Natural killer cell treated with Interleukin-12 subunit alpha and Interleukin-12 subunit beta and Interleukin-15 and Interleukin-18, amount 100 ng/mL, for 72 hours (primary cell): ENCODE measurements around the gene PIK3AP1. TPM values are rescaled to one million over a fixed set of nuclear protein-coding genes. Genes with fewer than 3 reads are reported as not detected.

Experiments used
- ATAC-seq, 2 donors: fragments of 150-1000 bp; cut with Tn5 transposase in 1 of 2; sonication (Bioruptor Pico), chemical (Tn5 transposase) in 1 of 2; 2 replicates each; pipeline ENCODE4 v1.10.0; 2021
- DNase-seq: peaks from one replicate; pipeline ENCODE4 v3.0.0; 2022; ENCODE audit warnings: low spot score
- H3K27ac Mint-ChIP-seq, 2 donors: 1 replicate in 1 of 2; 2 replicates in 1 of 2; pipeline ENCODE4 v1.8.0; 2022; ENCODE audit warnings: mixed read lengths in 2 of 2, mild to moderate bottlenecking in 1 of 2, moderate library complexity in 1 of 2
- H3K27me3 Mint-ChIP-seq, 2 donors: 1 replicate in 1 of 2; 2 replicates in 1 of 2; pipeline ENCODE4 v1.8.0; 2022; ENCODE audit warnings: mixed read lengths in 2 of 2
- H3K36me3 Mint-ChIP-seq: one replicate; pipeline ENCODE4 v1.8.0; 2022; ENCODE audit warnings: mixed read lengths
- H3K4me1 Mint-ChIP-seq, 2 donors: 1 replicate in 1 of 2; 2 replicates in 1 of 2; pipeline ENCODE4 v1.8.0; 2022; ENCODE audit warnings: low read depth in 2 of 2, mixed read lengths in 2 of 2, mild to moderate bottlenecking in 1 of 2
- H3K4me3 Mint-ChIP-seq: one replicate; pipeline ENCODE4 v1.8.0; 2022; ENCODE audit warnings: mixed read lengths
- H3K9me3 Mint-ChIP-seq: 2 replicates; pipeline ENCODE4 v1.8.0; 2022; ENCODE audit warnings: mixed read lengths
- total RNA-seq, 2 donors: library from RNA; stranded (reverse); gene quantifications; one replicate each; pipeline ENCODE4 v1.2.3, GENCODE V29; 2022

The PIK3AP1 gene
- total RNA-seq, 2 donors from 2014 or later = 147 to 383 TPM

GRCh38 chr10:96609510-96609909 lies 110.8 kb downstream of the PIK3AP1 start:
- H3K9me3 Mint-ChIP-seq = no peaks in the 10 kb centered on the region
- ATAC-seq = no peak

GRCh38 chr10:96608805-96609204 lies 111.5 kb downstream of the PIK3AP1 start:
- peaks cover 12% of the 10 kb centered on the region for H3K36me3 Mint-ChIP-seq
- ATAC-seq (no peak), DNase-seq (no peak)
- no peak overlapping the region for H3K4me3 Mint-ChIP-seq
- H3K27ac Mint-ChIP-seq = no peak overlapping the region
- peaks cover 5 to 16% of the 10 kb centered on the region in 2 donors for H3K4me1 Mint-ChIP-seq
- no peaks in the 10 kb centered on the region for H3K9me3 Mint-ChIP-seq
- no peaks in the 10 kb centered on the region for H3K27me3 Mint-ChIP-seq

More at GRCh38 chr10:96609510-96609909, 110.8 kb downstream of the PIK3AP1 start:
- Mint-ChIP-seq H3K4me3 (no peak overlapping the region), H3K36me3 (peaks cover 15% of the 10 kb centered on the region), H3K27me3 (no peaks in the 10 kb centered on the region), H3K27ac (peak overlapping the region in 1 of 2 donors; percentile 74), H3K4me1 (peaks cover 6 to 19% of the 10 kb centered on the region in 2 donors)
- no peak for DNase-seq

- no peaks in the 10 kb centered on the region for H3K27me3 Mint-ChIP-seq
- no peak overlapping the region for H3K4me3 Mint-ChIP-seq
- no peaks in the 10 kb centered on the region for H3K9me3 Mint-ChIP-seq
- DNase-seq = no peak
- ATAC-seq = no peak
- no peak overlapping the region for H3K27ac Mint-ChIP-seq
- peaks cover 12% of the 10 kb centered on the region for H3K36me3 Mint-ChIP-seq
- peaks cover 5 to 16% of the 10 kb centered on the region in 2 donors for H3K4me1 Mint-ChIP-seq
These were observed 112.1 kb downstream of the PIK3AP1 start for GRCh38 chr10:96608262-96608661.

- H3K9me3 Mint-ChIP-seq = no peaks in the 10 kb centered on the region
- H3K36me3 Mint-ChIP-seq = peaks cover 12% of the 10 kb centered on the region
- H3K4me1 Mint-ChIP-seq = peaks cover 5 to 16% of the 10 kb centered on the region in 2 donors
- H3K4me3 Mint-ChIP-seq = no peak overlapping the region
- H3K27me3 Mint-ChIP-seq = no peaks in the 10 kb centered on the region
- H3K27ac Mint-ChIP-seq = no peak overlapping the region
- ATAC-seq = no peak
- no peak for DNase-seq
These were observed 113.4 kb downstream of the PIK3AP1 start for GRCh38 chr10:96606946-96607345.

GRCh38 chr10:96606216-96606615 lies 114.1 kb downstream of the PIK3AP1 start:
- no peak for ATAC-seq
- peak overlapping the region in 1 of 2 donors; percentile 27 for H3K27ac Mint-ChIP-seq
- H3K9me3 Mint-ChIP-seq = no peaks in the 10 kb centered on the region
- DNase-seq = no peak
- no peak overlapping the region for H3K4me3 Mint-ChIP-seq
- H3K27me3 Mint-ChIP-seq = no peaks in the 10 kb centered on the region
- peaks cover 12% of the 10 kb centered on the region for H3K36me3 Mint-ChIP-seq
- peaks cover 5 to 16% of the 10 kb centered on the region in 2 donors for H3K4me1 Mint-ChIP-seq

- Mint-ChIP-seq H3K4me1 (no peaks in the 10 kb centered on the region), H3K9me3 (no peaks in the 10 kb centered on the region), H3K27me3 (no peaks in the 10 kb centered on the region), H3K4me3 (no peak overlapping the region), H3K27ac (no peak overlapping the region), H3K36me3 (peaks cover 5% of the 10 kb centered on the region)
- ATAC-seq (no peak), DNase-seq (no peak)
These were observed 120.0 kb downstream of the PIK3AP1 start for GRCh38 chr10:96600337-96600736.

GRCh38 chr10:96598846-96599245 lies 121.5 kb downstream of the PIK3AP1 start:
- no peak for ATAC-seq
- Mint-ChIP-seq H3K4me3 (no peak overlapping the region), H3K4me1 (no peaks in the 10 kb centered on the region), H3K36me3 (peaks cover 8% of the 10 kb centered on the region), H3K27ac (no peak overlapping the region), H3K9me3 (no peaks in the 10 kb centered on the region), H3K27me3 (no peaks in the 10 kb centered on the region)
- no peak for DNase-seq

GRCh38 chr10:96596422-96597407 lies 123.6 kb downstream of the PIK3AP1 start:
- Mint-ChIP-seq H3K27ac (peak overlapping the region in 1 of 2 donors; percentile 5), H3K4me3 (no peak overlapping the region), H3K9me3 (no peaks in the 10 kb centered on the region), H3K4me1 (no peaks in the 10 kb centered on the region), H3K36me3 (peaks cover 13% of the 10 kb centered on the region), H3K27me3 (no peaks in the 10 kb centered on the region)
- no peak for ATAC-seq
- no peak for DNase-seq

- H3K36me3 Mint-ChIP-seq = peaks cover 17% of the 10 kb centered on the region
- H3K4me1 Mint-ChIP-seq = peaks cover 0 to under 1% of the 10 kb centered on the region in 2 donors
- H3K27me3 Mint-ChIP-seq = no peaks in the 10 kb centered on the region
- H3K9me3 Mint-ChIP-seq = no peaks in the 10 kb centered on the region
- no peak for DNase-seq
- ATAC-seq = no peak
- H3K27ac Mint-ChIP-seq = peak overlapping the region in 1 of 2 donors; percentile 5
- no peak overlapping the region for H3K4me3 Mint-ChIP-seq
These were observed 124.6 kb downstream of the PIK3AP1 start for GRCh38 chr10:96595741-96596140.

GRCh38 chr10:96591946-96592345 lies 128.4 kb downstream of the PIK3AP1 start:
- peaks cover 17% of the 10 kb centered on the region for H3K36me3 Mint-ChIP-seq
- H3K4me3 Mint-ChIP-seq = no peak overlapping the region
- ATAC-seq (no peak), DNase-seq (no peak)
- peaks cover 3 to 6% of the 10 kb centered on the region in 2 donors for H3K4me1 Mint-ChIP-seq
- peak overlapping the region in 1 of 2 donors; percentile 2 for H3K27ac Mint-ChIP-seq
- H3K9me3 Mint-ChIP-seq = no peaks in the 10 kb centered on the region
- no peaks in the 10 kb centered on the region for H3K27me3 Mint-ChIP-seq

GRCh38 chr10:96588616-96589419 lies 131.5 kb downstream of the PIK3AP1 start:
- Mint-ChIP-seq H3K27me3 (no peaks in the 10 kb centered on the region), H3K27ac (no peak overlapping the region), H3K36me3 (peaks cover 9% of the 10 kb centered on the region), H3K9me3 (no peaks in the 10 kb centered on the region), H3K4me3 (no peak overlapping the region), H3K4me1 (peaks cover 17 to 20% of the 10 kb centered on the region in 2 donors)
- peak; percentile 66 for DNase-seq
- ATAC-seq = peak; percentile 61 to 73

GRCh38 chr10:96588060-96588554 lies 132.2 kb downstream of the PIK3AP1 start:
- Mint-ChIP-seq H3K27me3 (no peaks in the 10 kb centered on the region), H3K4me1 (peaks cover 25 to 27% of the 10 kb centered on the region in 2 donors), H3K4me3 (no peak overlapping the region), H3K36me3 (peaks cover 9% of the 10 kb centered on the region), H3K27ac (no peak overlapping the region), H3K9me3 (no peaks in the 10 kb centered on the region)
- ATAC-seq (no peak), DNase-seq (no peak)

GRCh38 chr10:96587264-96588059 lies 132.9 kb downstream of the PIK3AP1 start:
- no peaks in the 10 kb centered on the region for H3K9me3 Mint-ChIP-seq
- ATAC-seq (no peak), DNase-seq (no peak)
- H3K36me3 Mint-ChIP-seq = peaks cover 5% of the 10 kb centered on the region
- H3K27ac Mint-ChIP-seq = no peak overlapping the region
- H3K4me1 Mint-ChIP-seq = peaks cover 25 to 32% of the 10 kb centered on the region in 2 donors
- H3K27me3 Mint-ChIP-seq = no peaks in the 10 kb centered on the region
- H3K4me3 Mint-ChIP-seq = no peak overlapping the region
